CD4-positive, alpha-beta T cell treated with Interleukin-6 at 100 ng/mL for 8 hours (primary cell): Measurements from ENCODE around the gene PITRM1.
A peak's percentile ranks its signal among the peaks of the same experiment; 100 is the strongest.
"Not testable (repeated sequence)": the region's sequence is repeated elsewhere in the genome, so short reads cannot be mapped to it uniquely, and the experiment has no call there.

Source experiments
- DNase-seq: peaks from one replicate; pipeline ENCODE4 v3.0.0-alpha.2; 2020; ENCODE audit warnings: mixed read lengths, low spot score

The PITRM1 gene, protein sequence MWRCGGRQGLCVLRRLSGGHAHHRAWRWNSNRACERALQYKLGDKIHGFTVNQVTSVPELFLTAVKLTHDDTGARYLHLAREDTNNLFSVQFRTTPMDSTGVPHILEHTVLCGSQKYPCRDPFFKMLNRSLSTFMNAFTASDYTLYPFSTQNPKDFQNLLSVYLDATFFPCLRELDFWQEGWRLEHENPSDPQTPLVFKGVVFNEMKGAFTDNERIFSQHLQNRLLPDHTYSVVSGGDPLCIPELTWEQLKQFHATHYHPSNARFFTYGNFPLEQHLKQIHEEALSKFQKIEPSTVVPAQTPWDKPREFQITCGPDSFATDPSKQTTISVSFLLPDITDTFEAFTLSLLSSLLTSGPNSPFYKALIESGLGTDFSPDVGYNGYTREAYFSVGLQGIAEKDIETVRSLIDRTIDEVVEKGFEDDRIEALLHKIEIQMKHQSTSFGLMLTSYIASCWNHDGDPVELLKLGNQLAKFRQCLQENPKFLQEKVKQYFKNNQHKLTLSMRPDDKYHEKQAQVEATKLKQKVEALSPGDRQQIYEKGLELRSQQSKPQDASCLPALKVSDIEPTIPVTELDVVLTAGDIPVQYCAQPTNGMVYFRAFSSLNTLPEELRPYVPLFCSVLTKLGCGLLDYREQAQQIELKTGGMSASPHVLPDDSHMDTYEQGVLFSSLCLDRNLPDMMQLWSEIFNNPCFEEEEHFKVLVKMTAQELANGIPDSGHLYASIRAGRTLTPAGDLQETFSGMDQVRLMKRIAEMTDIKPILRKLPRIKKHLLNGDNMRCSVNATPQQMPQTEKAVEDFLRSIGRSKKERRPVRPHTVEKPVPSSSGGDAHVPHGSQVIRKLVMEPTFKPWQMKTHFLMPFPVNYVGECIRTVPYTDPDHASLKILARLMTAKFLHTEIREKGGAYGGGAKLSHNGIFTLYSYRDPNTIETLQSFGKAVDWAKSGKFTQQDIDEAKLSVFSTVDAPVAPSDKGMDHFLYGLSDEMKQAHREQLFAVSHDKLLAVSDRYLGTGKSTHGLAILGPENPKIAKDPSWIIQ

DNA sequence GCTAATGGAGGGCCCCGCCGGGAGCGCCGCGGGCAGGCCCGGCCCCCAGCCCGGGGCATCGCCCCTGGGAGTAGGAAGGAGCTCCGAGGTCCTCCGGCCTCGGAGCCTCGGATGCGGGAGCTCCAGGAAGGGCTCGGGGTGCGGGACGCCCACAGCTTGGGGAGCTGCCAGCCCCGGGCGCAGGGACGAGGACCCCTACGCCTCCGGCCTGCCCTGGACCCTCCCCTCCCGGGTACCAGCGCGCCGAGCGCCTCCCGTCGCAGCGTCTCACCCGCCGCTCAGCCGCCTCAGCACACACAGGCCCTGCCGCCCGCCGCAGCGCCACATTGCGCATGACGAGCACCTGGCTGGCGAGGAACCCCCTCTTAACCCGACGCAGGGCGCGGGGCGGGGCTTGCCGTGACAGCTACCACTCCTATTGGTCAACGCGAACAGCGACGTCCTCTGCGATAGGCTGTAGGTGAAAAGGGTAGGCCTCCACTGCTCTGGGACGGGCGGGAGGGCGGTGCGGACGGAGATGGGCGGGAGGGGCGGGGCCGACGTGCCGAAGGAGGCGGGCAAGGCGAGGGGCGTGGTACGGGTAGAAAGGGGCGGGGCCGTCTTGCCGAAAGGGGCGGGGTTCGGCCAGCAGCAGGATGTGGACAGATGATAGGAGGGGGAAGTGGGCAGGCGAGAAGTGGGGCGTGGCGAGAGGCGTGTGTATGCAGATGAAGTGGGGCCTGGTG, at the start of gene PITRM1:
Gene PITRM1, minus strand, starts transcription at position 337 of the 725 bp plus-strand sequence. Its CDS starts 10 bp downstream, at position 327.
- DNase-seq = peak; percentile 99

- no peak for DNase-seq
Measured at GRCh38 chr10:3222068-3222467, 49.5 kb upstream of the PITRM1 start.

DNA sequence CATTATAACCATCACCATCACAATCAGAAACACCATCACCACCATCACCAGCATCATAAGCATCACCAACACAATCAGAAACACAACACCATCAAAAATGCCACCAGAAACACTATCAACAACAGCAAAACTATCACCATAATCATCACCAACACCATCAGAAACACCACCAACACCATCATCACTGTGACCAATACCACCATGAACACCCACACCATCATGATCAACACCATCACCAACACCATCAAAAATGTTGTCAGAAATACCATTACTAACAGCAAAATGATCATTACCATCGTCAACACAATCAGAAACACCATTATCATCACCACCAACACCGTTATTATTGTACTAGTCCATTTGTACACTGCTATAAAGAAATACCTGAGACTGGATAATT, 49.0 kb upstream of the PITRM1 start:
- not testable (repeated sequence) for DNase-seq

DNA sequence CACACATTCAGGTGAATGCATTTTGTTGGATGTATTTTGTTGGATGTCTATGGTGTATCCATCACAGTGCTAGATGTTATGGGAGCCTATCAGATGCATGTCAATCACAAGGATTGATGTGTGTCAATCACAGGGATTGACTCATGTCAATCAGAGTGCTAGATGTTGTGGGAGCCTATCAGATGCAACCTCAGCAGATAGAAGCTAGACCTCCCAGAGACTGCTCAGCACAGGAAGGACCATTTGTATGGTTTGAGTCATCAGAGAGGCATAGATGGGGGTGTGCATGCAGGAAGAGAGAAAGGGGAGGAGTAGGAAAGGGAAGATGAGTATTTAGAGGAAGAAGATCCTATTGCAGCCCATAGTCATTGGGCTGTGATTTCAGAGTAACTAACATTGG, 48.3 kb upstream of the PITRM1 start:
- no peak for DNase-seq

DNA sequence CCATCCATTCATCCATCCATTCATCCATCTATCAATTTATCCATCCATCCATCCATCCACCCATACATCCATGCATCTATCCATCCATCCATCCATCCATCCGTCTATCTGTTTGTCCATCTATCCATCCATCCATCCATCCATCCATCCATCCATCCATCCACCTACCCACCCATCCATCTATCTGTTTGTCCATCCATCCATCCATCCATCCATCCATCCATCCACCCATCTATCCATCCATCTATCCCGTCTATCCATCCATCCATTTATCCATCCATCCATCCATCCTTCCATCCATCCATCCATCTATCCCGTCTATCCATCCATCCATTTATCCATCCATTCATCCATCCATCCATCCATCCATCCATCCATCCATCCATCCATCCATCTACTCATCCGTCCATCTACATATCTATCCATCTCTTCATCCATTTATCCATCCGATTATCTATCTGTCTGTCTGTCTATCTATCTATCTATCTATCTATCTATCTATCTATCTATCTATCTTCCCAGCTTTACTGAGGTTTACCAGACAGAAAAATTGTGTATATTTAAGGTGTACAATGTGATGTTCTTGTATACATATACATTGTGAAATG, 46.5 kb upstream of the PITRM1 start:
- not testable (repeated sequence) for DNase-seq

DNA sequence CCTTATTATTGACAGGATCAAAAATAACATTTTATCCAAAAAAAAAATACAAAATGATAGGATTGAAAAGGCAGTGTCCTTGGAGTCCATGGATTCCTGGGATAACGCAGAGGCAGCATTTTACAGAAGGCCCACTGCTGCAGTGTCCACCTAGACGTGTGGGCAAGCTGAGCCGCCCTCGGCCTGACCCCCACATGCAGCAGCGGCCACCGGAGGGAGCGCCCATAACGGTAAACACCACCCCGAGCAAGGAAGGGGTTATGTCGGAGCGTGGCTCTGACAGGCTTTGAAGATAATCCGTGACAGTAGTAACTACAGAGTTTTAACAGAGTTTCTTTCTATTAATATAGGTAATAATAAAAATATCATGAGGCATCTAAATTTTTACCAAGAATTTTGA, 45.3 kb upstream of the PITRM1 start:
- no peak for DNase-seq

DNA sequence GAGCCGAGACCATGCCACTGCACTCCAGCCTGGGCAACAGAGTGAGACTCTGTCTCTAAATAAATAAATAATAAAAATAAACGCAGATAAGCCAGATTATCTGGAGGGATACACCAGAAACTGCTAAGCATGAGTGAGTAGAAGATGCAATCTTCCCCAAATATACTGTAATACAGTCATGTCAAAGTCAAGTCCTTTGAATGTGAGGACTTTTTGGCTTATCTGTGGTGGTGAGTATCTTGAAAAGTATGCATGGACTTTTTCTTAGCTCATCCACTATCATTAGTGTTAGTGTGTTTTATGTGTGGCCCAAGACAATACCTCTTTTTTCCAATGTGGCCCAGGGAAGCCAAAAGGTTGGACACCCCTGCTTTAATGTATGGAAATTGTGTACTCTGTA, 44.7 kb upstream of the PITRM1 start:
- no peak for DNase-seq

DNA sequence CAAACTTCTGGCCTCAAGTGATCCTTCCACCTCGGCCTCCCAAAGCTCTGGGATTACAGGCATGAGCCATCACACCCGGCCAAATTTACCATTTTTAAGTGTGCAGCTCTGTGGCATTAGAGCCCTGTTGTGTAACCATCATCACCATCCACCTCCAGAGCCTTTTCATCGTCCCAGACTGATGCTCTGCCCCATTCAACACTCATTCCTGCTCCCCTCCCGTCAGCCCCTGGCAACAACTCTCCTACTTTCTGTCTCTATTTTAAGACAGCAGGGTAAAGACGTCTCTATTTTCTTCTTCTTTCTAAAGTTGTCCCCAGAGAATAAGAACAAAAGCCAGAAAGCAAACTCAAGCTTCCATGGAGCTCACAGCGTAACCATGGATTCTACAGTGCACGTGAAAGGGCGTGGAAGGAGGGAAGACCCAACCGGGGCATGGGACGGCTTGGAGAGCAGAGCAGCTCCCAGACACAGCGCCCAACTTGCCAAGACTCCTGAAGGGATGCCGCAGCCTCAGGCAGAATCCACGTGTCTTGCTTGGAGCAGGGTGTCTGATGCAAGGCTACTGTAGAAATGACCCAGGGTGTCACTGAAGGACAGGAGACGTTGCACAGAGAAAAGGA, 42.7 kb upstream of the PITRM1 start:
- DNase-seq = no peak

- DNase-seq = no peak
Measured at GRCh38 chr10:3213758-3214515, 41.4 kb upstream of the PITRM1 start.

DNA sequence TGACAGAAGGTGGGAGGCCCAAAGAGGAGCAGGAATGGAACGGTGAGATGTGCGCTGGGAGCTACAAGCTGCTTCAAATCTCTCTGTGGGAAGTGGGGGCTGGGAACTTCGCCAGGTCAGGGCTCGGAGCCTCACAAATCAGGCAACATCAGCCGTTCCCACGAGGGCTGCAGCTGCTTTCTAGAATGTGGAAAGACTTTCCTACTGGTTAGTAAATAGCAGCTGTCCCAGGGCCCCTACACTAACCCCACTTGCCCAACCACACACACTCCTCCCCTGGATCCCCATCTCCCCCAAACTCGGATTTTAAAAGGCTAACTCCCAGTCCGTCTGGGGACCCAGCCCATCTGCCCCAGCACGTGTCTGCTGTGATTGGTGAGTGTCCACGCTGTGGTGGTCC, 40.6 kb upstream of the PITRM1 start:
- no peak for DNase-seq

DNA sequence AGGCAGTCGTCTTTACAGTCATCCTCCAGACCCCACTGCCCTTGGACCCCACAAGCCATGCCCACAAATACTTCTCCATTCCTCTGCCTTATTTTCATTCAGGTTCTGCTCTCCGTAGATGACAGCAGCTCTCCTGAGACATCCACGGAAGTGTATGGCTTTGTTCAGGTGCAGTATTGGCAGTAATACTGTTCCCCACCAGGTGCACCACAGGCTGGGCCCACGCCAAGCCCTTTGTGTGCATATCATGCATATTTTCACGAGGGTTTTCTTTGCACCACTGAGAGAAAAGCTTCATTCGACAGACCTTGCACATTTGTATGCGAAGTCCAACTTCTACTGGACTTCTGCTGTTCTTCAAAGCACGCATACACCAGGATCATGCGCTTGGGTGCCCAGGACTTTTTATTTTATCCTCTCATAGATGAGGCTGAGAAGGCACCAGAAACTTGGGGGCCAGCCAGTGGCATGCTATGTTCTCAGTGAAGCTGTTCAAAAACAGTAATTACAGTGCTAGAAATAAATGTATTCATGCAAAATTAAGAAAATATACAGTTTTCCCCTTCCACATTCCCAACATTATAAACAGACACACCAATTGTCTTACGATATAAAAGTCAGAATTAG, 37.8 kb upstream of the PITRM1 start:
- no peak for DNase-seq

DNA sequence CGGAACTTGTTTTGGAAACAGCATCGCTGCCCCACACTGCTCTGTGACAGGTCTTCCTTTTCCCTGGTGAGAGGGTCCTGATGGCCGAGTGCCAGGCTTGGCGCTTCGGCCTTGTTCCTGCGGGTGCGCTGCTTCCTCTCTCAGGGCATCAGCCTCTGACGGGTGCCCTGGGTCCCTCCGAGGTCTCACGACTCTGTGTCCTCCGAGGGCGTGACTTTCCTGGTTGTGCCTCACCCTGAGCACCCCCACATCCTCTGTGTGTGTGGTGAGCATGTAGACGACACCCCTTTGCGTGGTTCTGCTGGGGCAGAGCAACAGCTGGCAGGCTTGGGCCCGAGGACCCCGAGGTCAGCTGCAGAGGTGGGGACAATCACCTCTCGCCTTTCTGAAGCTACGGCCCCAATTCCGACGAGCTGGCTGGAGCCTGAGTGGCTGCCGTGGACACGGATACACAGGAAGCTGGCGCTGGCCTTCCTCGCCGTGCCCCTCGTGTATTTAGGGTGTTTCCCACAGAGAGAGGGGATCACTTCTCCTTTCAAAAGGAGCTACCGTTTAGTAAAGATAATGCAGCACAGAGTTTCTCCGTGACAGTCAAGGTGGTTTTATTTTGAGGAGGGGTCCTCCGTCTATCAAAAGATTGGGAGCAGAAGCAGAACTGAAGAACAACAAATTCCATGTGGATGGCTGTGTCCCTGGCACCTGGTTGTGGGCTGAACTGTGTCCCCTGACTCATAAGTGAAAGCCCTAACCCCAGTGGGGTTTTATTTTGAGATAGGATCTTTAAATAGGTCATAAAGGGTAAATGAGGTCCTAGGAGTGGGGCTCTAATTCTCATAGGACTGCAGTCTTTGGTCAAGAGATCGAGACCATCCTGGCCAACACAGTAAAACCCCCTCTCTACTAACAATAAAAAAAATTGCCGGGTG, 36.2 kb upstream of the PITRM1 start:
- DNase-seq = no peak

- no peak for DNase-seq
Measured at GRCh38 chr10:3207351-3207750, 34.8 kb upstream of the PITRM1 start.

DNA sequence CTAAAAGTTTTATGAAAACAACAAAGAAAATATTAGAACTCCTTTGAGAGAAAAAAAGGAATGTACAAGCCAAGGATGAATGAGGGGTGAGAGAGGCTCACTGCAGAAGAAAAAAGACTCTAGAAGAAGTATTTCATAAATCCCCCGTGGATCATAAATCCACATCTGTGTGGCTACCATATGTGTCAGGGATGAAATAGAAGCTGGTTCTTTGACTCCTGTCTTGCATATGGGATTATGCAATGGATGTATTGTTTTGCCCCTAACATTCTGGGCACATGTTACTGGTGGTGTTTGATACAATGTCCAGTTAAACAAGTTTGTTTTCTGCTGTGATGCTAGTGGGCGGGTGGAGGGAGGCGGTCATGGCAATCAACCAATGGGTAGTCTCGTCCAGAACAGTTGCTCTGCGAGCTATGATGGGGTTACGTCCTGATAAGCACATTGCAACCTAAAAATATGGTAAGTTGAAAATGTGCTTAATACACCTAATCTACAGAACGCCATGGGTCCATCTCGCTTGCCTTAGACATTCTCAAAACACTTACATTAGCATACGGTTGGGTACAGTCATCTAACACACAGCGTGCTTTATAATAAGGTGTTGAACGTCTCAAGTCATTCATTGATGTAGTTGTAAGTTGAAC, 34.1 kb upstream of the PITRM1 start:
- no peak for DNase-seq

DNA sequence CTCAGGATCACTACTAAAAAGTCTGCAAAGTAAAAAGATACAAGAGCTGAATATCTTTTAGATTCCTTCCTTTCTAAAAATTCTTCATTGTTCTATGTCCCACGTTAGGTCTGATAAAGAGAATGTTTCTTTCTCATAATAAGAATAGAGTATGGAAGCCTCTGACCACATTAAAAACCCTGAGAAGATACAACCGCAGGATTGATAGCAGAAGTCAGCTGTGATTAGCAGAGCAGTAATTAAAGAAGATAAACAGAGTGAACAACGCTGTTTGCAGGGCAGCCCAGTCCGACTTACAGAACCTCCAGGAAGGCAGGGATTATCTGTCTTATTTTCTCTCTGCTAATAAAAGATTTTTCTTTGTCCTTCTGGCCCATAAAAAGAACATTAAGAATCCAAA, 31.4 kb upstream of the PITRM1 start:
- no peak for DNase-seq

- DNase-seq = no peak
Measured at GRCh38 chr10:3203016-3203811, 30.6 kb upstream of the PITRM1 start.

DNA sequence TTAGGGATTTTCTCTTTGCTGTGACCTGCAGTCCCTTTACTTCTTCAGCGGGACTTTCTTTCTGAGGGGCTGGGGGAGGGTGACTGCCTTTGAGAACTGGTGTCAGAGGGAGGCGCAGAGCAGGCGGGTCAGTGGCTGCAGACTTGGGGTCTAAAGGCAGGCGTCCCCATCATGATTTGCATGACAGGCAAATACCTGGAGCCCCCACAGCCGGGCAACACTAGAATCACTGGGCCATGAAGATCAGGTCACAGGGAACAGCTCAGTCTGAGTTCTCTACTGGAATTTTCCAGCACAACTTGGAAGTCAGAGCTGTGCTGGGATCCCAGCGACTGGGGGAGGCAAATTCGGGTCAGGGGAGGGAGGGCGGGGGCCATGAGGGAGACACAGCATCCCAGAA, 29.2 kb upstream of the PITRM1 start:
- DNase-seq = no peak

DNA sequence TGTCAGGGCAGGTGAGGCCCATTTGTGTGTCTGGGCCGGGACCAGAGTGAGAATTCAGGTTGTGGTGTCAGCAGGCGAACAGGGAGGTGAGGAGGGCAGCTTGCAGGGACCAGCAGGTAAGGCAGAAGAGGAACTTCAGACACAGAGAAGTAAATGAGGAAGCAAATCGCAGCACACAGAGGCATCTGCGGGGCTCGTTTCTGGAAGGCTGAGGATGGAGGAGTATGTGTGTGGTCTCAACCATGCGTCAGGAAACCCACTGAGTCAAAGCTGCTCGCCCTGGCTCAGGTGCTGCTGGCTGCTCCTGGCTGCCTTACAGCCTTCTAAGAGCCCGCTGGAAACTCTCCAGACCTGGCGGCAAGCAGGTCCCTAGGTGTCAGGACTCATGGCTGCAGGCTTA, 26.9 kb upstream of the PITRM1 start:
- DNase-seq = no peak
